Activated T-cell treated with anti-CD3 and anti-CD28 coated beads for 24 hours (primary cell): ENCODE data around the gene RYR2.

Experiments used
- DNase-seq: peaks from one replicate; pipeline ENCODE4 v3.0.0-alpha.2; 2020; ENCODE audit warnings: low read depth

RYR2 gene

DNA sequence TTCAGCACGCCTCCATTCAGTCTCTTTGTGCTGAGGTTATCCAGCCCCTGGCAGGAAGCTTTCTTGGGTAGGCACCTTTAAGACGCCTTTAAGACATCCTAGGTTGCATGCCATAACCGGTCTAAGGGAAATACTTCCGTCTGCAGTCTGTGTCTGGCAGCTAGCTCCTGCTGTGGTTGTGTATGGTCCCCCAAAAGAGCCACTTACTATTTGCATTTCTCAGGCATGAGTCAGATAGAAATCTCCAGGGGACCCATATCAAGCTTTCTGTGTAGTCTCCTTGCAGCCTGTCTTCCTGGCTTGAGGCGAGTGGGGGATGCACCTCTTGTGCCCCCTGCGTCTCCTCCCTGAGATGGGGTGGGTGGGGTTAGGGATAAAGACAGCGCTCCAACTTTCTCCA lies 10.0 kb upstream of the RYR2 start:
- DNase-seq, result no peak

DNA sequence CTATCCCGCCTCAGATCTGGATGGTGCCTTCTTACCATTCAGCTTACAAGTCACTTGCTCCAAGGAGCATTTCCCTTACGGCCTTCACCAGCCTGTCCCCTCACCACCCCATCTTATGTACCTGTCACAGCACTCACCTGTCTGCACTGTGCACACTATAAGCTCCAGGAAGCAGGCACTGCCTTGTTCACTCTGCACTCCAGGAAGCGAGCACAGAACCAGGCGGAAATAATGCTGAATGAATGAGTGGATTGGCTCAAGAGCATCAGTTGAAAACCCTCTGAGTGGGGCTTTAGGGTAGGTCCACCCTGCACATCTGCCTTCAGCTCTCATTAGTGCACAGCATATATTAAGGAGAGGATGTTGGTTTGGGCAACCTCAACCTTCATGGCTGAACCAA lies 8.9 kb upstream of the RYR2 start:
- no peak for DNase-seq

DNA sequence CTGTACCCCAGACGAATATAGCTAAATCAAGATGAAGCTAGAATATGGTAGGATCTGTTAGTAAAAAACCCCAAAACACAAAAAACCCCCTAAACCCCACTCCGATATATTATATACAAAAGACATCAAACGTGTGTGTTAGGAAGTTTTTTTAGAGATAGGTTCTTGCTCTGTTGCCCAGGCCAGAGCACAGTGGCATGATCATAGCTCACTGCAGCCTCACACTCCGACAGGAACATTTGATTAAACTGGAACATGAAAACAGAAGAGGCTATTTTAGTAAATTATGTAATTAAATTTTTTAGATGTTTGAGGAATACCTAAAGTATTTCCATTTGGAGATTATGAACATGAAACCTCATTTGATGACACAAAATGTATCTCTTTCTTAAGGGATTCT lies 8.2 kb upstream of the RYR2 start:
- no peak for DNase-seq

DNA sequence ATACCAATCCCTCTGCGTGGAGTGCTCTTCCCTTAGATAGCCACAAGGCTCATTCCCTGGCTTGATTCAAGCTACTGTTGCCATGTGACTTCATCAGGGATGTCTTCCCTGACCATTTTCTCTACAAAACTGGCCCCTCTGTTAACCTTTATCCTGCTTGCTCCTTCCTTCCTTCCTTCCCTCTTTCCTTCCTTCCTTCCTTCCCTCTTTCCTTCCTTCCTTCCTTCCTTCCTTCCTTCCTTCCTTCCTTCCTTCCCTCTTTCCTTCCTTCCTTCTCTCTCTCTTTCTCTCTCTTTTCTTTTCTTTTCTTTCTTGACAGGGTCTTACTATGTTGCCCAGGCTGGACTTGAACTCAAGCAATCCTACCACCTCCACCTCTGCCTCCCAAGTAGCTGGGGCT lies 6.2 kb upstream of the RYR2 start:
- no peak for DNase-seq

DNA sequence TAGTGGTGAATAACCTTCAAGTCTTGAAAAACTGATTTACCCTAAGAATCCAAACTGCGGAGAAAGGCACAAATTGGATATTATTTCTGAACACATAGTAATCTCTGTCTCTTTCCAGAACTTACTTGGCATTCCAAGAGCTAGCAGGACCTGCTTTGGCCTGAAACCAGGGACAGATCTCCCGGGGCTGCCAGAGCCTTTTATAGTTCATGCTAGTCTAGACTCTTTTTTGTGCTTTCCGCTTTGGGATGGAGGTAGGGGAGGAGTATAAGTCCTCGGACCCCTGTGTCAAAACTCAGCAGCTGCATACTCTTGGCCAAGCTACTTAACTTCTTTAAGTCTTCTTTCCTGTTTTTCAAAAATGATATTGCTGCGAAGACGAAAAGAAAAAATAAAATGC lies 3.8 kb upstream of the RYR2 start:
- DNase-seq, result no peak

DNA sequence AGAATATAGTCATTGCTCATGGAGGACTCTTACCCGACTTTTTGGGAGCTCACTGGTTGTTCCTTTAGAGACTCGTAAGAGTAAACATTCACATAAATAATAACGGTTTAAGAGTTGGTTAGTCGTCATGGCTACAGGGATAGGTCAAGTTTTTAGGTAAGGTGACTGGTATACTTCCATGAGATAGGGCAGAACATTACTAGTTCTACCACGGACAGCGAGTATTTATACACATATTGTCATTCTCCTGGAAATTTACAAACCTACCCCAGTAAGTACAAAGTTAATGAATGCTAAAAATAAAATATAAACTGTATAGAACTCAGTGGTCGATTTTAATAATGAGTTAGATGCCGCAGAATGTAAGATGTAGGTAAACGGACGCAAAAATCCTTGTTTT lies 1.2 kb upstream of the RYR2 start:
- DNase-seq, result no peak

DNA sequence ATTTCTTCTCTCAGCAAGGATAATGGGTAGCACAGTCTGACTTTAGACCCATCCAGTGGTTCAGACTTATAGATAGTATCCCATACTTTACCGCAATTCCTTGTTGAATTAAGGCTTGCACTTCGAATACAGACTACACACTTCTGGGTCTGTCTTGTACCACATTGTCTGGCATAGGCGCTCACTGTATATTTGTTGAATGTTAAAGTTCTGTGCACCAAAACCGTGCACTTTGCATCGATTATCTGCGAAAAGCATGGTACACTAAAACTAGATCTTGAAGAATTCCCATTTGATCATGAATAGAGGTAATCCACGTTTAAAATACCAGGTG lies 556 bp upstream of the RYR2 start:
- no peak for DNase-seq

DNA sequence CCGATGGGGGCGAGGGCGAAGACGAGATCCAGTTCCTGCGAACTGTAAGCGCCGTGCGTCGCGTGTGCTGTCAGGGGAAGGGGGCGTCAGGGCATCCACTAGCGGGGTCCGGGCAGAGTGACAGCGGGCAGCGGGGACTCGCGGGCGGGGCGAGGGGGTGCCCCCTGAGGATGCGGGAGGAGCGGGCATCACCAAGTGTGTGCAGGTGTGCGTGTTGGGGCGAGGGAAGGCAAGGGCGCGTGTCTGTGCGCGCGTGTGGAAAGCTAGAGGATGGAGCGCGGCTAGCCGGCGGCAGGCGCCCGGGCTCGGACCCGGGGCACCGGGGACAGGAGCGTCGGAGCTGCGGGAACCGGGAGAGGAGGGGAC lies 525 bp downstream of the RYR2 start:
- DNase-seq, result no peak

DNA sequence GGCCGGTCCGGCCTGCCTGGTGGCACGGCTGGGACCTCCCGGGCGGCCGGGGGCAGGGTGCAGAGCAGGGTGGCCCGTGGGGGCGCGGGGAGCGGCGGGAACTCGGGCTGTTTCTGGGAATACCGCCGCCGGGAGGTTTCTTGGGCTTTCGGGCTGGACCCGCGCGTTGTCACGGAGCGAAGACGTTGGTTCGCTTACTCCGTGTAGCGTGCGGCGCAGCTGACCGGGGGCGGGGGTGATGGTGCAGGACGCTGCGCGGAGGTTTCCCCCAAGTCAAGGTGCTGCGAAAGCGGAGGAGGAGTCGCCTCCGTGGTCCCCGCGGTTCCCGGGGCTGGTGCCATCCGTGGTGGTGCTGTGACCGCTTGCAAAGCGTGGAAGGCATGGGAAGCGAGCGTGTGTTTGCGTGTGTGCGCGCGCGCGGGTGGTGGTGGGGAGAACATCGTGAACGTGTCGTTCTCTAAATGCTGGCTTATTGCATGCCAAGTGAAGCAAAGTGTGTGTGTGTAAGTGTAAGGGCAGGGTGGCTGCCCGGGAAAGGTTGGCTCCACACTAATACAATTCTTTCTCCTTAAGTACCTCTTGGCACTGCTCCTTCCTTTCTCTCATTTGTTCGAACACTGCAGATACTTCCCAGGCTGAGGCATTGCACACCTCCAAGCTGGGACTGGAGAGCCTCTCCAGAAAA lies 1.1 kb downstream of the RYR2 start:
- DNase-seq, result no peak

DNA sequence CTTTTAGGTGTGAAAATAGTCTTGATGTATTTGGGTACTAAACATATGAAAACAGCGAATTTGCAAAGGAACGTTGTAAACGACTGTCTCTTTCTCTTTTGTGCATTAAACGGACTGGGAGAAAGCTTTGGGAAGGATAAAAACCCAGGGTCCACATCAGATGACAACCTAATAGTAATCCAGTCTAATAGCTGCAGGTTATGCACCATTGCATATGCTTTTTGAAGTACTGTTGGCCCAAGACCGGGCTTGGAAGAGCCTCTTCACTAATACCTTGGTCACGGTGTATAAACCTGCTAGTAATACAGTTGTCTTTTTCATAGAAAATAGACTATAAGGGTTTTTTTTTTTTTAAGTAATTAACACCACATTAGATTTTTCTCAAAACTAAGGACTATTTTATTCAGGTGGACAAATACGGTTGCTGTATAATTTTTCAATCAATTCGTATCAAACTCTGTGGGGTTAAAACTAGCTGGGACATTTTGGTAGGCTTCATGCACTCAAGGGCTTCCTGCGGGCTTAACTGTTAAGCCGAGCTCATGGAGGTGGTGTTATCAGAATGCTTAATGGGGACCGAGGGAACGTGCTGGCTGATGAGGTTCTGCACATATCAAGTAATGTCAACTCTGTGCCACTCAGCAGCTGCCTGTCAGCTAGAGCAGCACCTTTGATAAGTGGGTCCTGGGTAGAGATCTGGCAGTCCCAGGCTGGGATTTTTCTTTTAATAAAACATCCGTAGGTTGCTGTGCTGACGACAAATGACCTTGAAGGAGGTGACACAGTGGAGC lies 2.1 kb downstream of the RYR2 start:
- no peak for DNase-seq

DNA sequence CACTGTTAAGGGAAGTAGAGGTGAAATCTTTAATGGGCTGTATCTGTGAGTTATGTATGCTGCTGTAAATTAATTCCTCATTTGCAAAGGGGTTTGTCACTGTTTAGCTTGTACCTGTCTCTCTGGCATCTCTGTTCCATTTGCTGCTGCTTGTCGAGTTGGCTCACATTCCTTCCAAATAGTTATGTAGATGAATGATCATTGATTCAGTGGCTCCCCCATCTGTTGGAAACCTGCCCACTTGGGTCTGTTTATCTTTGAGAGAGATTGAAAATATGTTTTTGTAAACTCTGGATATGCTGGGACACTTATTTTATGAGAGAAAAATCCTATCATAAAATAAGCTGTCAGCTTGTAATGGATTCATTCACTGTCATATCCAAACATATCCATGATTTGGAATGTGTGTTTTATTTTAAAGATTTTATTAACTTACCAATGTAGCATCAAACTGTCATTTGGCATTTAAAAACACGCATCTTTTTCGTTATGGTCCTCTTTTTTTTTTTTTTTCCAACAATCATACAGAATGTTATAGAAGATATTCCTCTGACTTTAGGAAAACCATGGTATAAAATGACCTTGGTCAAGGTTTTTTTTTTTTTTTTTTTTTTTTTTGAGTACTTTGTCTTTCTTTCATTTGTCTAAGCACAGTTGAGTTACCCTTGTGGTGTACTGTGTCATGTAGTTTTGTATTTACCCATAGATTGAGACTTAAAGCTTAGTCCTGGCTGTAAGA lies 3.5 kb downstream of the RYR2 start:
- no peak for DNase-seq

DNA sequence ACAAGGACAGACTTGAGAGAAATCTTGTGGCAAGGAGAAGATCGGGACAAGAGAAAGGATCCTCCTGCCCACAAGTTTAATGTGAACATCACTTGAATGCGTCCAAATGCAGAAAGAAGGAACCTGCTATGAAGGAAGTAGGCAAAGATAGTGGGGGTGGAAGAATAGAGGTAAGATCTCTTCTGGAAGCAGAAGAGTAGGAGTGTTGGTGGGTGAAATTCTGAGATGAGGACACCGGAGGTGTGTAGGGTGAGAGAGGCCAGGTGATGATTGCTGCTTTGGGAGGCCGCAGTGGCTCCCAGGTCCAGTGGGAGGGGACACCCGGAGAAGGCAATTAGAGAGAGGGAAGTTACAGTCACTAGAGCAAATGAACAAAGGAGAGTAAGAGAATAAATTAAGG lies 6.8 kb downstream of the RYR2 start:
- DNase-seq, result no peak

DNA sequence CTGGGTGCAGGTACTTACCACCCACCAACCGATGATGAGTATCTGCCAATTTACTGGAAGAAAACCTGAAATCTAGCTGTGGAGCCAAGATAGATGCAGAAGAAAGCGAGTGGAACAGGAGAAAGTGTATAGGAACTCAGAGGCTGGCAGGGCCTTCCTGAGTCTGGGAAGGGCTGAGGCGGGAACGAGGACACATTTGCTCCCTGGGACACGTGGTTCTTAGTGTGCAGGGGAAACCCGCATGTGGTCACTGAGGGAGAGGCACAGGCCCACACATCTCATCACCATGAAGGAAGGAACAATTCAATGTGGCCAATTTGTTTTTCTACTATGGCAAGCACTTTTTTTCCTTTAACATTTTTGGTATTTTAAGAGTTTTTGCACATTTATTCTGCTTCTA lies 8.2 kb downstream of the RYR2 start:
- no peak for DNase-seq

DNA sequence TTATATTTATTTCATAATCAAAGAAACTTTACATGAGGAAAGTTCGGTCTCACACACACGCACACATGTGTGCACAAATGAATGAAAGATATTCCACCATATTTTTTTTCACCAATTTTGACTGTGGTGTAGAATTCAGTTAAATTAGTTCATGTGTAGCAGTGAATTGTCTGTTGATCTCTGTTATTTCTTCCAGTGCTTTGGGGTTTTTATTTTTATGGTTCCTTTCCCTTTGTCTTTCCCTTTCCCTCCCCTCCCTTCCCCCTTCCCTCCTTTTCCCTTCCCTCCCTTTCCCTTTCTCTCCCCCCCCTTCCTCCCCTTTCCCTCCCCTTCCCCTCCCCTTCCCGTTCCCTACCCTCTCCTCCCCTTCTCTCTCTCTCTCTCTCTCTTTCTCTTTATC lies 8.9 kb downstream of the RYR2 start:
- no peak for DNase-seq

DNA sequence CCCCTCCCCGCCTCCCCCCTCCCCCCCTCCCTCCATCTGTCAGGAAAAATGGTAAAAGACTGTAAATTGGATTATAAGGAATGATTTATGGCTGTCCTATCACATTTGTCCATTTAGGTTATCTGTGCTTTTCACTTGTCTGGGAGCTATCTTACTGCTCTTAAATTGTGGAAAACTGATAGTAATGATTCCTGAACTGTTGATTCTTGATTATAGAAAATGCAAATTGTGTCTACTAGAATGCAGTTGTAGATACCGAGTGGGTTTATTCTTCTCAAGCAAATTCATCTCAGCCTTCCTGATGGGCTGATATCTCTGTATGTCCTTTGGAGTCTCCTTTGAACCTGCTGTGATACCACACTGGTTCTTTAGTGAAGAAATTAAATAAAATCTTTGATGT lies 12.3 kb downstream of the RYR2 start:
- DNase-seq, result no peak

DNA sequence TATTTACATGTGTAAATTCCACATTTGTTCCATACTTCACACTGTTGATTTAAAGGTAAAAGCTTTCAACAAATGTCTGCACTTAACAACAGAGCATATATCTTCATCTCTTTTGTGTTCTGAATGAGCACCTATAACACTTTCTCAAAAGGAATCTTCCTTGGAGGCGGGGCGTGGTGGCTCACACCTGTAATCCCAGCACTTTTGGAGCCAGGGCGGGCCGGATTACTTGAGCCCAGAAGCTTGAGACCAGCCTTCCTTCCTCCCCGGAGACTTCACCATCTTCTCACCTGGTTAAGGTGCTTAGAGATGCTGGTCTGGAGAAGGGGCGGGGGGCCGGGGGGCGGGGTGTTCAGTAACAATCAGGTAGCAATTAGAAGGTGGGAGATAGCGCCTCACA lies 16.5 kb downstream of the RYR2 start:
- no peak for DNase-seq

DNA sequence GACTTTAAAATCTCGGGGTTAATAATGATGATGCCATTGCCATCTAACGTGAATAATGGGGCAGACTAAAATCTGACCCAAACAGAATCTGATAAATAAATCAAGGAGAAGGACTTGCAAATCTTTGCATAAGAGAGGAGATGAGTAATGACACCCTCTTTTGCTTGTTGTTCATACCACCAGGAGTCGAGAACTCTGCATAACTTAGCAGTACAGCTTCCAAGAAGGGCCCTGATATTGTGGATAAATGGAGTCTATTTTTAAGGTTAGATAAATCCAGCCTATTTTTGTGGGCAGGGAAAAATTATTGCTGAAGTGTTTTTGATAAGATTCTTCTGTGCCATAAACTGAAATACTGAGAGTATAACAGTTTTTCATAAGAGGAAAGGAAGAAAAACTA lies 17.3 kb downstream of the RYR2 start:
- no peak for DNase-seq

DNA sequence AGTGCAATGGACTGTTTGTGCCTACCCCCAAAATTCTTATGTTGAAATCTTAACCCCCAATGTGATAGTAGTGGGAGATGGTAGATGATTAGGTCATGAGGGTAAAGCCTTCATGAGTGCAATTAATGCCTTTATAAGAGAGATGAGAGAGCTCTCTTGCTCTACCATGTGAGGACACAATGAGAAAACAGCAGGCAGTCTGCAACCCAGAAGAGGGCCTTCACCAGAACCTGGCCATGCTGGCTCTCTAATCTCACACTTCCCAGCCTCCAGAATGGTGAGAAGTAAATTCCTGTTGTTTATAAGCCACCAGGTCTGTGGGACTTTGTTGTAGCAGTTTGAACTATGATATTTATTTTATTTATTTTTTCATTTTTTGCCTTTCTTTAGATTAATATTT lies 21.0 kb downstream of the RYR2 start:
- DNase-seq, result no peak

DNA sequence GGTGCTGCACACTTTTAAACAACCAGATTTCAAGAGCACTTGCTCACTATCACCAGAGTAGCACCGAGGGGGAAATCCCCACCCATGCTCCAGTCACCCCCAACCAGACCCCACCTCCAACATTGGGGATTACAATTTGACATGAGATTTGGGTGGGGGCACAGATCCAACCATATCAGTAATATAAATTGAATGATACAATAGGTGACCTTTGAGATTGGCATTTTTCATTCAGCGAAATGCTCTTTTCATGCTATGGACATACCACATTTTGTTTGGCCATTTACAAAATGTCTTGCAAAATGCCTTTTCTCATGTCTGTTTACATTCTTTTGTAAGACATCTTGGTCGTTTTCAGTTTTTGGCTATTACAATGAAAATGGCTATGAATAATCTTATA lies 23.9 kb downstream of the RYR2 start:
- no peak for DNase-seq

DNA sequence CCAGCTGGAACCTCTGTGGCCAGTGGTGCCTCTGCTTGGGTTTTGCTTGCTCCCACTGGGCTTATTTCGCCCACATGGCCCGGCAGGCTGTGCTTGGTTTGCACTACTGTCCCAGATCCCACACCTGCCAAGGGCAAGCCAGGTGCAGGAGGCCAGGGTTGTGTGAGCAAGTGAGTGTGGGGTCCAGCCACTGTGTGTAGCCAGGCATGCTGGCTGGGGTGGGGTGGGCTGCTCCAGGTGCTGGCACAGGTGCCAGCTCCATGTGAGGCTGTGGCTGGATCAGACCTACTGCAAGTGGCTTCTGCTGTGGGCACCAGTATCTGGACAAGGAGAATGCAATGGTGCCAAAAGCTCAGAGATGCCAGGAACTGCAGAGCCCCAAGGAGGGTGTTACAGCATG lies 28.5 kb downstream of the RYR2 start:
- no peak for DNase-seq

DNA sequence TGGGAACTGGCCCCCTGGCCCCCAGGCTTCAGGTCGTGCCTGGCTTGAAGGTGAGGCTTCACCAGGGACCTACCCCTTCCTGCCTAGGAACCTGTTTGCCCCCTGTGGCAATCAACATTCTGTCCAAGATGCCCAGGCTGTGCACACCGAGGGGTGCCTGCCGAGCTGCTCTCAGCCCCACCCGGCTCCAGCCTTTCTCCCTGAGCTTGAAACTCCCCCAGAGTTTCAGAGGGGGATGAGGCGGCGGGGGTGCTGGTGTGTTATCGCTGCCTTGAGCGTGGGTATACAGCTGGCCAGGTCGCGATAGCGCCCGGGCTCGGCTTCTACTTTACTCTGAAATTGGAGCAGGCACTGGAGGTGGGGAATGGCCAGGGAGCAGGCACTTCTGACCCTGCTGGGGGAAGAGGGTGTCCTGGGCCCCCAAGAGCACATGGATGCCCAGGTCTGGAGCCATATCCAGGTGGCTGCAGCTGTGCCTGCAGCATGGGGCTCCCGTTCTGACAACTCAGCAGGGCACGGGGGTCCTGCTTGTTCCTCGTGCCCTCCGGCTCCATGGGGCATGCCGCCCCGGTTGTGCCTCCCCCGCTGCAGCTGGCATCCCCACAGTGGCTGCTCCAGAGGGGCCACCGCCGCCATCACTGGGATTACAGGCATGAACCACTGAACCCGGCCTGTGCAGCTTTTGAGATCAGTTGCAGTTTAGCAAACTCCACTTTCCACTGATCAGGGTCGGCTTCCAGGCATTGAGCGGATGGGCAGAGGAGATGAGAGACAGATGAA lies 29.8 kb downstream of the RYR2 start:
- DNase-seq, result no peak

DNA sequence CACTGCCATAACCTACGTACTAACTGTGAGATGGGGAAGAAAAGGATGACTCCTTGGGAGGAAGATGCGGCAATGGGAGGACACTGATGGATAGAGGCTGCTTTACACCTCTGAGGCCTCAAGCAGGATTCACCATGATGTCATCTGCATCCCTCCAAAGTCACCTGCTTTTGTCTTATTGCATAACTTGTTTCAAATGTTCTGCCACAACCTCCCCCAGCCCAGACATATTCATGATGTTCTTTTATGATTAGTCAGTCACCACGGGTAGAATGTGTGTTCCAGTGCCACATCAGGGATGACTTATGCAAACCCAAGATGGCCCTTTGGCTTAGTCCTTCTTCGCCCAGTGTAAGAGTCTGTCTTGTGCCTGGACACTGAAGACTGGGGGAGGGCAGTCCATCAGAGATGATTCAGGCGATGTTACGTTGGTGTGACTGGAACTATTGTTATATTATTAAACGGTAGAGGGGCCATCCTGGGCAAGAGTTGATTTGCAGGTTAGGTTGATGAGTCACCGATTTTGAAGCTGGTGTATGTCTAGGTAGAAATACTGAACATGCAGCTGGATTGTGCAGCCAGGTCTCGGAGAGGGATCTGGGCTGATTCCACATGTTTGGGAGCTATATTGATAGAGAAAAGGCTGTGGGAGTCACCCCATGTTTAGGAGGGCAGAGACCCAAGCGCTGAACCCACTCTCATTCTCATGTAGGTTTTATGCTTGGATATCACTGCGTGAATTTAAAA lies 32.6 kb downstream of the RYR2 start:
- no peak for DNase-seq
